HG02642 (cell line): ENCODE data around the gene SLC26A11.
"Not testable (repeated sequence)": the region's sequence is repeated elsewhere in the genome, so short reads cannot be mapped to it uniquely, and the experiment has no call there.

Source experiments
- ATAC-seq: cut with Tn5 transposase; IDR thresholded peaks from one replicate; pipeline ENCODE4 v1.9.1; 2021; ENCODE audit warnings: mild to moderate bottlenecking; ENCODE audit not compliant: unreplicated experiment, poor library complexity

The SLC26A11 gene

GRCh38 chr17:80195671-80196529, 24.3 kb upstream of the SLC26A11 start:
- no peak for ATAC-seq

GRCh38 chr17:80196652-80197051, 23.6 kb upstream of the SLC26A11 start:
- ATAC-seq, result no peak

GRCh38 chr17:80198144-80198661, 22.0 kb upstream of the SLC26A11 start:
- ATAC-seq, result no peak

- not testable (repeated sequence) for ATAC-seq
Measured at GRCh38 chr17:80199295-80199694, 20.9 kb upstream of the SLC26A11 start.

GRCh38 chr17:80201446-80201845, 18.8 kb upstream of the SLC26A11 start:
- no peak for ATAC-seq

GRCh38 chr17:80202197-80202596, 18.0 kb upstream of the SLC26A11 start:
- no peak for ATAC-seq

DNA sequence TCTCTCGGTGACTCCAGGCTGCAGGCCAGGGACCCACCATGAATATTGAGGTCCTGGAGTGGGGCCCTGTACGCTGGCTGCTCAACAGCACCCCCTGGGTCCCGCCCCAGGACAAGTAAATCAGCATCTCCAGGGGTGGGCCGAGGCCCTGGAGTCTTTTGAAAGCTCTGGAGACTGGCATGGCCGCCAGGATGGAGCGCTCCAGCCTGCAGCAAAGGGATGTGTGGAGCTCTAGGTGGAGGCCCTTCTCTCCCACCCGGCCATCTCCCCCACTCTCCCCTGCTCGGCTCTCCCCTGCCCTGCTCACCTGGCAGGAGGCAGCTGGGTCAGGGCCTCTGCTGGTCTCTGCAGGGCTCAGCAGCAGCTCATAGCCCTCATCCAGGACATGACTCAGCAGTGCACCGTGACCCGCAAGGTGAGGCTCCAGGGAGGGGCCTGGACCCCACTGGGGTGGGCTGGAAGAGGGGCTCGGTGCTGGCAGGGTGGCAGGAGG, 16.7 kb upstream of the SLC26A11 start:
- ATAC-seq, result no peak

DNA sequence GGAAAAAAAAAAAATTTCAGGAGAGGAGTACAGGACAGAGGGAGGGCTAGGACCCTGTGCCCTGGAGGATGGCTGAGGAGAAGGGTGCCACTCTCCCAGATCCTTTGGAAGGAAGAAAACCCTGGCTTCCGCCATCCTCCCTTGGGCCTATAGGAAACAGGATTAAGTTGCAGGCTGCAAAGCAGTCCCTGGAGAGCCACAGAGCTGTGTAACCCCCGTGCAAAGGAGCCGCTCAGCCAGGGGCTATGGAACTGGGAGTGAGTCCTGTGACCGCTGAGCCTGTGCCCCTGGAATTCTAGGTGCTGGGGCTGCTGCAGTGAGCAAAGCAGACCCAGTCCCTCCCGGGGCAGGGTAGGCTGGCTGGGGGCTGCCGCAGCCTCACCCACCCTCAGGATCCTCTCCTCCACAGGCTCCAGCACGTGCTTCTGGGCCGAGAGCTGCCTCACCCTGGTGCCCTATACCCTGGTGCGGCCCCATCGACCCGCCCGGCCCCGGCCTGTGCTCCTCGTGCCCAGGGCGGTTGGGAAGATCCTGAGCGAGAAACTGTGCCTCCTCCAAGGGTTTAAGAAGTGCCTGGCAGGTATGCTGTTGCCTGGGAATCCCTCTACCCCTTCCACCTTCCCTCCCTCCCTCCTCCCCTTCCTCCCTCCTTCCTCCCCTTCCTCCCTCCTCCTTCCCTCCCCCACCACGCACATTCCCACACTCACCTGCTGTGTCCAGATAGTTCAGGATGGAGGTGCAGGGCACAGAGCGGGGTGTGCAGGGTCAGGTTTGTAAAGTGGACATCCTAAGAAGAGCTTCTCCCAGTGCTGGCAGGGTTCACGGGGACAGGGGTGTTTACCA, 15.4 kb upstream of the SLC26A11 start:
- ATAC-seq, result no peak

- no peak for ATAC-seq
Measured at GRCh38 chr17:80205811-80206210, 14.4 kb upstream of the SLC26A11 start.

- ATAC-seq, result no peak
Measured at GRCh38 chr17:80208050-80208449, 12.2 kb upstream of the SLC26A11 start.

DNA sequence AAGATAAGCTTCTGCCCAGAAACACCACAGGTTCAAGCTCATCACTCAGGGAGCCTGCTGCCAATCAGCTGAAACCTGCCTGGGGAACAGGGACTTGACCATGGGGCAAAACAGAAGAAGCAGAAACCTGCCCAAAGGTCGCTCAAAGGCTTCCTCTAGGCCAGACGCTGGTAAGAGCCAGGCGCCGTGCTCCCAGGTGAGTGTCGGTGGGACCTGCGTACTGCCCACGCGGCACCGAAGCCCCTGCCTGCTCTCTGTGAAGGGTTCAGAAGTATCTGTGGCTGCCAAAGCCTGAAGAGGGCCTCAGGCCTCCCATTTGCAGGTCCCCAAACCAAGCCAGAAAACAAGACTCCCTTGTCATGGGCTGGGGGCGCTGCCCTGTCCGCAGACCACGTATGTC, 10.5 kb upstream of the SLC26A11 start:
- no peak for ATAC-seq

DNA sequence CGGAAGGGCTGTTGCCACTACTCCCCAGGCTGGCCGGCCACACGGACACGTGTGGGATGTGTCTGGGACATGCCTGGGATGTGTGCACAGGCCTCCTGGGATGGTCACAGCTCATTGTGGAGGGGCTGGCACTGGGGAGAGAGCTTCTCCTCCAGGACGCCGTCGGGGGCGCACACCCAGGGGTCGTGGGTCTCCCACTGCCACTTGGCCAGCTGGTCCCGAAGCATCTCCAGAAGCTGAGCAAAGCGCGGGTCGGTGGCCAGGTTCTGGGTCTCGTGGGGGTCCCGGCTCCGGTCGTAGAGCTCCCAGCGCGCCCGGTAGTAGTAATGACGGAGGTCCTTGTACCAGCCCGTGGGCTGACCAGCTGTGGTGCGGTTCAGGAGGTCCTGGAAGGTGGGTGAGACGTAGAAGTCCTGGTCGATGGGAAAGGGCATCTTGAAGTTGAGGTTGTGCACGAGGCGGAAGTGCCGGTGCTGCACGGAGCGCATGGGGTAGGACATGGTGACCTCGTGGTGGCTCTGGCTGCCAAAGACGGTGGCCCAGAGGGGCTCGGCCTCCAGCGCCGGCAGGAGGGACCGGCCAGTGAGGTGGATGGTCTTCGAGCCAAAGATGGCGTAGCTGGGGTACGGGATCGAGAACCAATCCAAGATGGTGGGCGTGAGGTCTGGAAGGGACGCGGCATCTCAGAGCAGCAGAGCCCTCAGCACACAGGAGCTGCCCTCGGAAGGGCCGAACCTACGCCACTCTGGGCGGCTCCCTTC, 9.7 kb upstream of the SLC26A11 start:
- ATAC-seq, result no peak

GRCh38 chr17:80212109-80212508, 8.1 kb upstream of the SLC26A11 start:
- ATAC-seq, result no peak

- no peak for ATAC-seq
Measured at GRCh38 chr17:80212511-80212910, 7.7 kb upstream of the SLC26A11 start.

GRCh38 chr17:80212962-80213642, 7.1 kb upstream of the SLC26A11 start:
- ATAC-seq, result no peak

GRCh38 chr17:80213643-80213975, 6.6 kb upstream of the SLC26A11 start:
- ATAC-seq, result no peak

- no peak for ATAC-seq
Measured at GRCh38 chr17:80214012-80214877, 6.0 kb upstream of the SLC26A11 start.

DNA sequence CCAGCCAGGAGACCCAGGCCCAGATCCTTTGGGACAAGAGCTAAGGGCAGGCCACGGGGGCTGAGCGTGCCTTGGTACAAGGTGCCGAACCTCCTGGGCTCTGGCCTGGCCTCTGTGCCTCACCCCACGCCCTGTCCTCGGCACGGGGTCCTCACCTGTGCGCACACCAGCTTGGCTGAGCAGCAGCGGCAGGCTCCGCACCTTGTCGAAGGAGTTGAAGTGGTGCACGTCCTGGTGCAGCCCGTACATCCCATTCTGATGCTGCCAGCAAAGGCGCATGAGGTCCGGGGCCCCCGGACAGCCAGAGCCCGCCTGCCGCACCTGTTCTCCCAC, 5.4 kb upstream of the SLC26A11 start:
- ATAC-seq, result no peak
